Esophagus muscularis mucosa (tissue), 3 donors: Measurements from ENCODE around the gene ABCD3.

Source experiments
- POLR2A ChIP-seq: fragments of 450-650 bp; IDR thresholded peaks from one replicate; pipeline ENCODE4 v1.6.1; 2017; ENCODE audit warnings: antibody characterized with exemption, moderate library complexity, mild to moderate bottlenecking, low read depth
- POLR2AphosphoS5 ChIP-seq, 2 donors: sonication (generic); formaldehyde crosslinking; IDR thresholded peaks; one replicate each; pipeline ENCODE4 v1.6.1; 2017; ENCODE audit warnings: antibody characterized with exemption in 2 of 2
- TF ChIP-seq, protein P1 (sequence below), 3 experiments: fragments of 200-600 bp in 2 of 3; fragments of 450-650 bp in 1 of 3; sonication (generic) in 2 of 3; IDR thresholded peaks; one replicate each; pipeline ENCODE4 v1.5.1; 2017 to 2019; ENCODE audit warnings: antibody characterized with exemption in 3 of 3, mild to moderate bottlenecking in 2 of 3, moderate library complexity in 1 of 3

DNA sequence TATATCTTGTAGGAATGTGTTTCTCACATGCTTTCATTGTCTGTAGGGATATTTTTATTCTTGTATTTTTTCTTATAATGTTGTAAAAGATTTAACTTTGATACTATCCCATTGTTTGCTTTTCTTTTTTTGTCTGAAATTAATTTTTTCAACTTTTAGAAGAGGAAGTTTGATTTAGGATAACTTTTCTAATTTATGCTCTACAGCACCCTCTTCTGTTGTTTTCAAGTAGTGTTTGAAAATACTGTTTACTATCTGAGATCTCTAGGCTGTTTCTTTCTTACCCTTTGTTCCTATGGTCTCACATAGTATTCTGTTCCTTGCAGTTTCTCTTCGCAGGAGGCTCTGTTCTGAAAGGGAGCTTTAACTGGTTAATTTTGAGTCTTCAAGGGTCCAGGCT, 21.9 kb downstream of the ABCD3 start:
- TF ChIP-seq, protein P1, sequence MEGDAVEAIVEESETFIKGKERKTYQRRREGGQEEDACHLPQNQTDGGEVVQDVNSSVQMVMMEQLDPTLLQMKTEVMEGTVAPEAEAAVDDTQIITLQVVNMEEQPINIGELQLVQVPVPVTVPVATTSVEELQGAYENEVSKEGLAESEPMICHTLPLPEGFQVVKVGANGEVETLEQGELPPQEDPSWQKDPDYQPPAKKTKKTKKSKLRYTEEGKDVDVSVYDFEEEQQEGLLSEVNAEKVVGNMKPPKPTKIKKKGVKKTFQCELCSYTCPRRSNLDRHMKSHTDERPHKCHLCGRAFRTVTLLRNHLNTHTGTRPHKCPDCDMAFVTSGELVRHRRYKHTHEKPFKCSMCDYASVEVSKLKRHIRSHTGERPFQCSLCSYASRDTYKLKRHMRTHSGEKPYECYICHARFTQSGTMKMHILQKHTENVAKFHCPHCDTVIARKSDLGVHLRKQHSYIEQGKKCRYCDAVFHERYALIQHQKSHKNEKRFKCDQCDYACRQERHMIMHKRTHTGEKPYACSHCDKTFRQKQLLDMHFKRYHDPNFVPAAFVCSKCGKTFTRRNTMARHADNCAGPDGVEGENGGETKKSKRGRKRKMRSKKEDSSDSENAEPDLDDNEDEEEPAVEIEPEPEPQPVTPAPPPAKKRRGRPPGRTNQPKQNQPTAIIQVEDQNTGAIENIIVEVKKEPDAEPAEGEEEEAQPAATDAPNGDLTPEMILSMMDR (IDR thresholded peaks at IDR 0.05): peak in 1 of 3 experiments; percentile 2
- TF ChIP-seq POLR2A (no peak), POLR2AphosphoS5 (IDR thresholded peaks at IDR 0.05) (no peak)
